Measurements from ENCODE around the gene ITGB8.

- no peak for TF ChIP-seq CTCF (IDR thresholded peaks at IDR 0.05)
- TF ChIP-seq ZFX (IDR thresholded peaks at IDR 0.05; ENCODE audit: borderline replicate concordance), result no peak
Observed at GRCh38 chr7:20458521-20458920, 127.8 kb downstream of the ITGB8 start.

Data from 22Rv1 (cell line).